ENCODE results near the gene CDC123. TPM values are rescaled to one million over a fixed set of nuclear protein-coding genes. Genes with fewer than 3 reads are reported as not detected.
A peak's percentile ranks its signal among the peaks of the same experiment; 100 is the strongest.
"Not testable (repeated sequence)": the region's sequence is repeated elsewhere in the genome, so short reads cannot be mapped to it uniquely, and the experiment has no call there.

Gene CDC123
- total RNA-seq, 1 donor from 2014 or later, result 48.6 TPM

GRCh38 chr10:12262278-12262981, 66.4 kb downstream of the CDC123 start:
- intact Hi-C loops (cut with DNase I), result loop anchor here (10.0 kb wide), 3 partner anchors 222 to 842 kb away; partner anchors contain the start of gene OPTN
- DNase-seq (ENCODE audit: missing footprints) (no peak), ATAC-seq (no peak)

GRCh38 chr10:12264204-12264940, 68.4 kb downstream of the CDC123 start:
- ATAC-seq (peak; percentile 82), DNase-seq (ENCODE audit: missing footprints) (peak; percentile 91)
- intact Hi-C loops (cut with DNase I), result loop anchor here (1.0 to 10.0 kb wide), 5 partner anchors 220 to 840 kb away; partner anchors contain the start of gene OPTN

- ATAC-seq, result no peak
- intact Hi-C loops (cut with DNase I), result loop anchor here (10.0 kb wide), 3 partner anchors 216 to 836 kb away; partner anchors contain the start of gene OPTN
- DNase-seq (ENCODE audit: missing footprints), result no peak
These were observed 73.1 kb downstream of the CDC123 start for GRCh38 chr10:12269056-12269455.

DNA sequence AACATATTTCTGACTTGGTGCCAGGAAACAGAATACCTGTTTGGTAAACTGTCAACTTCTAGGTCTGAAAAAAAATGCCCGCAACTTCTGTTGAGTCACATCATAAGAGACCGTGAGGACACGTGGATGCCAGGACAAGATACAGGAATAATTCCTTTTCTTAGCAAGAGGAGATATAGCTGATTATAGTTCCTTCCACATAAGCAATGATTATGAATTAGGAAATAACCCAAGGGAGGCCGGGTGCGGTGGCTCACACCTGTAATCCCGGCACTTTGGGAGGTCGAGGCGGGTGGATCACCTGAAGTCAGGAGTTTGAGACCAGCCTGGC, 75.2 kb downstream of the CDC123 start:
- intact Hi-C loops (cut with DNase I), result no loop called here
- ATAC-seq (no peak), DNase-seq (ENCODE audit: missing footprints) (no peak)

DNA sequence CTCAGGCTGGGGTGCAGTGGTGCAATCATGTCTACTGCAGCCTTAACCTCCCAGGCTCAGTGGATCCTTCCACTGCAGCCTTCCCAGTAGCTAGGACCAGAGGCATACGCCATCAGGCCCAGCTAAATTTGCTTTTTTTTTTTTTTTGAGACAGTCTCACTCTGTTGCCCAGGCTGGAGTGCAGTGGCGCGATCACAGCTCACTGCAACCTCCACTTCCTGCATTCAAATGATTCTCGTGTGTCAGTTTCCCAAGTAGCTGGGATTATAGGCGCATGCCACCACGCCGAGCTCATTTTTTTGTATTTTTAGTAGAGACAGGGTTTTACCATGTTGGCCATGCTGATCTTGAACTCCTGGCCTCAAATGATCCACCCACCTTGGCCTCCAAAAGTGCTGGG, 81.9 kb downstream of the CDC123 start:
- DNase-seq (ENCODE audit: missing footprints); ATAC-seq; intact Hi-C loops (cut with DNase I): not testable (repeated sequence)

- intact Hi-C loops (cut with DNase I), result no loop called here
- ATAC-seq, result no peak
- DNase-seq (ENCODE audit: missing footprints), result no peak
These were observed 83.3 kb downstream of the CDC123 start for GRCh38 chr10:12279281-12279680.

DNA sequence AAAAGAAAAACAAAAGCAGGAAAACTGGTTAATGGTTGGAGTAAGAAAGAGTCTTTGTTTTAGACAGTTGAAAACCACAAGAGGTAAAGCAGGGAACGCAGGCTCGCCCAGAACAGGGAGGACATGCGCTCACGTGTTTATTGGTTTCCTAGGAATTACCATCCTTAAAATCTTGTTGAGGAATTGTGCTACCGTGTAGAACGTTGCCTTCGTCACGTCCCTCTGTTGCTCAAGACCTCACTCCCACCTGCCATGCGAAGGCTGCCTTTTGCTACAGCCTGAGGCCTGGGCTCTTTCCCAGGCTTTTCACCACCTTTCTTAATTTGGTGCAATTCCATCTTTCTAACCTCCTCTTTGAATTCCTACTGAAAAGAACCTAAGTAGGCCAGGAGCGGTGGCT, 91.8 kb downstream of the CDC123 start:
- ATAC-seq (no peak), DNase-seq (ENCODE audit: missing footprints) (no peak)
- intact Hi-C loops (cut with DNase I), result no loop called here

DNA sequence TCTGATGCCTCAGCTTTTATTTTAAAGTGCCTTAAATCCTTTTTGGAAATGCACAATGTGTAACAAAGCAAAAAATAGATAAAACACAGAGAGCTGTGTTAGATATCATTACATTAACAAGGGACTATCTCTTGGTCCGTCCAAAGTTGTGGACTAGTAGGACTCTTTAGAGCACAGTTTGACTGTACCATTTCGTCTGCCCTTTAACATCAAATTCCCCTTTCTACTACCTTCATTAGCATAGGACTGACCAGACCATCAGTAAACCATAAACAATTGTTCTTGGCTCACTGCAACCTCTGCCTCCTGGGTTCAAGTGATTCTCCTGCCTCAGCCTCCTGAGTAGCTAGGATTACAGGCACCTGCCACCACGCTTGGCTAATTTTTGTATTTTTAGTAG, 101.8 kb downstream of the CDC123 start:
- intact Hi-C loops (cut with DNase I); DNase-seq (ENCODE audit: missing footprints); ATAC-seq: not testable (repeated sequence)

GRCh38 chr10:12299222-12299965, 103.4 kb downstream of the CDC123 start:
- no peak for DNase-seq (ENCODE audit: missing footprints)
- intact Hi-C loops (cut with DNase I), result no loop called here
- ATAC-seq, result no peak

Other genes with a start within 250 kb of the CDC123 start
- 20.7 TPM for gene UPF2, start 153.4 kb upstream of the CDC123 start, total RNA-seq
- gene DHTKD1, start 127.2 kb upstream of the CDC123 start, total RNA-seq, result 22.9 TPM
- 10.2 TPM for gene SEC61A2, start 66.5 kb upstream of the CDC123 start, total RNA-seq
- 10.1 TPM for gene NUDT5, start 297 bp upstream of the CDC123 start, total RNA-seq
- 5.2 TPM for gene CAMK1D, start 153.4 kb downstream of the CDC123 start, total RNA-seq